ENCODE results near the gene OTOG.

The OTOG gene

DNA sequence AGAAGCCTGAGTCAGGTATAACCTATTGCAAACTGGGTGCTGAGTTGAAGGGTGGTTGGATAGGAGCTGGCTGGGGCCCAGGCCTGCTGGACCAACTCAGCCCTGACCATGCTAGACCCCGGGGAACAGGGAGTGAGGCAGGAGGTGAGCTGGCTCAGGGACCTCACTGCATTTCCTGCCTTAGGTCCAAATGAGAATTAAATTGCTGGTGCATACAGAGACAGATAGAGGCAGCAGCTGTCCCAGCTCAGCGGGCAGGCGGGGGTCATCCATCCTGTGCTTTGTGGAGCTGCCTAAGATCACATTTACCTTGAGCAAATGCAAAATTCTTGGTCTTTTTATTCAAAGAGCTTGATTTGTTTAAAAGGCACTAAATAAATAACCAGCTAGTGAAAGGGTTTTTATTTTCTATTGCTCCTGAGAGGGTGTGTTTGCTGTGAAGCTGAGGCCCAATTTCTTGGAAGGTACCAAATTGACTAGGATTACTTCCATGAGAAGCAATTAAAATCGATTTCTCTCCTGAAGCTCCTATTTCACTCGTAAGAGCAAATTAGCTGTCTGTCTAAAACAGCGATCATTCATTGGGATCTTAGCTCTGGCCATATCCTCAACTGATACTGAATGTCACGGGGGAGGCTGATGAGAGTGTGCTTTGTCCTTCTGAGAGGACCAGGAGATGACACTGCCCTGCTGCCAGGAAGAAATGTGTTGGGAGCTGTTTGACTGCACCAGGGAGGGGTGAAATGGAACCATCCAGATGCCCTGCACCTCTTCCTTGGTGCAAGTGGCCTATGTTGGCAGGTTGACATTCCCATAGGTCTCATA is 27.8 kb upstream of the OTOG start:
- no peak for DNase-seq (ENCODE audit: low read depth)
- TF ChIP-seq, protein P1, sequence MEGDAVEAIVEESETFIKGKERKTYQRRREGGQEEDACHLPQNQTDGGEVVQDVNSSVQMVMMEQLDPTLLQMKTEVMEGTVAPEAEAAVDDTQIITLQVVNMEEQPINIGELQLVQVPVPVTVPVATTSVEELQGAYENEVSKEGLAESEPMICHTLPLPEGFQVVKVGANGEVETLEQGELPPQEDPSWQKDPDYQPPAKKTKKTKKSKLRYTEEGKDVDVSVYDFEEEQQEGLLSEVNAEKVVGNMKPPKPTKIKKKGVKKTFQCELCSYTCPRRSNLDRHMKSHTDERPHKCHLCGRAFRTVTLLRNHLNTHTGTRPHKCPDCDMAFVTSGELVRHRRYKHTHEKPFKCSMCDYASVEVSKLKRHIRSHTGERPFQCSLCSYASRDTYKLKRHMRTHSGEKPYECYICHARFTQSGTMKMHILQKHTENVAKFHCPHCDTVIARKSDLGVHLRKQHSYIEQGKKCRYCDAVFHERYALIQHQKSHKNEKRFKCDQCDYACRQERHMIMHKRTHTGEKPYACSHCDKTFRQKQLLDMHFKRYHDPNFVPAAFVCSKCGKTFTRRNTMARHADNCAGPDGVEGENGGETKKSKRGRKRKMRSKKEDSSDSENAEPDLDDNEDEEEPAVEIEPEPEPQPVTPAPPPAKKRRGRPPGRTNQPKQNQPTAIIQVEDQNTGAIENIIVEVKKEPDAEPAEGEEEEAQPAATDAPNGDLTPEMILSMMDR (conservative IDR thresholded peaks at IDR 0.05; ENCODE audit: low read length) = no peak

DNA sequence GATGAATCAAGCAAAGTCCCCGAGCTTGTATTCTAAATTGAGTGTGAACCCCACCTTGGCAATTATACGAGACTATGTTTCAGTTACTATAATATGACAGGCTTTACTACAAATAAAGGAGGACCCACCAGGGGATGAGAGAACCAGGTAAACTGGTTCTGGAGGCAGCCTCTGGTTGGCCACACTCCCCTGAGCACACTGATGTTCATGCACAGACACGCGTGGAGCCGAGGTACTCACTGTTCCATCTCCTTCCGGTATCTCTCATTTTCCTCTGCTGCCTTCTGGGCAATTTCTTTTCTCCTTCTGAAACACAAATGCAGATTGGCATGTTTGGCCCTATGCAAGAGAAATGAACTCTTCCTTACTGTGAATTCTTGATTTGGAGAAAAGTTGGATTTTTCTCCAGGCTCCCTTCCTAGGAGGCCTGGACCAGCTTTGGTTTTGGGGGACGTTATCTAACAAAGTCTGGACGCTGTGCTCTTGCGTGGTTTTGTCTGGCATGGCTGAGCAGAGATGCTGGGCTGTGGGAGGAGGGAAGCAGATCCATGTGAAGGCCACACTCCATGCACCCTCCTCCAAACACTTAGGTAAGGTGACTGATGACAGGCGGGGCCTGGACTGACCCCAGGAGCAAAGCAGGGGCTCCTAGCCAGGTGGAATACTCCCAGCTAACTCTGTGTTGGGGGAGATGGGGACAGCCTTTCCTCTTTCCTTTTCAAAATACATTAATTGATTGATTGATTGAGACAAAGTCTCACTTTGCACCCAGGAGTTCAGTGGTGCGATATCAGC is 25.8 kb upstream of the OTOG start:
- TF ChIP-seq, protein P1 (conservative IDR thresholded peaks at IDR 0.05; ENCODE audit: low read length) = no peak
- no peak for DNase-seq (ENCODE audit: low read depth)

More for the DNA sequence above, 27.8 kb upstream of the OTOG start:
- H3K4me3 ChIP-seq (ENCODE audit: low read length) = no peak overlapping the region

DNA sequence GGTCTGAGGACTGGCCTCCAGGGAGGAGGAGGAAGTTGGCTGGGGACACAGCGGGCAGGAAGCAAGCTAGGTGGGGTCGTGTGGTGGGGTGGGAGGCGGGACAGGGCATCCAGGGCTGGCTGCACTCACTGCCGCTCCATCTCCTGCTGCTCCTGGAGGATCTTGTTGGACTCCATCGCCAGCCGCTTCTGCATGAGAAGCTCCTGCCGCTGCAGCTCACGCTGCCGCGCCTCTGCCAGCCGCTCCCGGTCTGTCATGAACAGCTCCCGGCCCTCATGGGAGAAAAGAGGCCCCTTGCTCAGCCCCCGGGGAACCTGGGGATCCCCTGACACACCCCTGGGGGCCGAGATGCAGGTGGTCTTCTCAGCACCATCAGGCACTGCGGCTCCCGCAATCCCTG is 24.4 kb upstream of the OTOG start:
- H3K4me3 ChIP-seq (ENCODE audit: low read length) = no peak overlapping the region
- TF ChIP-seq, protein P1 (conservative IDR thresholded peaks at IDR 0.05; ENCODE audit: low read length) = no peak
- DNase-seq (ENCODE audit: low read depth) = no peak

More for the DNA sequence above, 25.8 kb upstream of the OTOG start:
- H3K4me3 ChIP-seq (ENCODE audit: low read length) = no peak overlapping the region

DNA sequence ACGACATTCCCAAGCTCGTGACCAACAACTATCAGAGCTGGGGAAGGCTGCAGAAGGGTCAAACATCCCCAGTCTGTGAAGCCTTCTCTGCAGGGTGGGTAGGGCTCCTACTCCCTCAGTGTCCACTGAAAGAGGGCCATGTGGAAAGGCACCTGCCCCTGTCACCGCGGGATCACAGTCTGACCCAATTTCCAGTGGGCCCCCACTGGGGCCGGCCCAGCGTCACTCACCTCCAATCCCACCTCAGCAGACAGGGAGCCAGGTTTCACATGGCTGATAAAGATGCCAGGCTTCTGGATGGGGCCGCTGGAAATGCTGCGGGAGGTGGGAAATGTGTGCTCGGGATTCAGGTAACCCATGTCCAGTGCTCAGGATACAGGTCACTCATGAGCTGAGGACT is 22.8 kb upstream of the OTOG start:
- H3K4me3 ChIP-seq (ENCODE audit: low read length) = no peak overlapping the region
- TF ChIP-seq, protein P1 (conservative IDR thresholded peaks at IDR 0.05; ENCODE audit: low read length) = no peak
- DNase-seq (ENCODE audit: low read depth) = no peak

DNA sequence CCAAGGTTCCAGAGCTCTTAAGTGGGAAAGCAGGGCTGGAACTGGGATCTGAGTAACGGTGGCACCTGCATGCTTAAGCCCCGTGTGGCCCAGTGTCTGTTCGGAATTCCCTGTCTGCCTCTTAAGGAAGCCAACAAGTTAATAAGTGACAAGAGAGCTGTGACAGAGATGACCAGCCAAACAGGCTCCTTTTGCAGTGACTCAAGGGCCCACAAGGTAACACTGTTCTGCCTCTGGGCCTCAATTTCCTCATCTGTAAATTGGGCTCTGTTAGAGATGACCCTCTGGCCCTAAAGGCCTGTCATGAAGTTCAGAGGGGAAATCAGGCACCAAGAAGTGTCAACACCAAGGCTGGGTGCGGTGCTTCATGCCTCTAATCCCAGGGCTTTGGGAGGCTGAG is 21.5 kb upstream of the OTOG start:
- DNase-seq (ENCODE audit: low read depth) = no peak
- no peak overlapping the region for H3K4me3 ChIP-seq (ENCODE audit: low read length)
- TF ChIP-seq, protein P1 (conservative IDR thresholded peaks at IDR 0.05; ENCODE audit: low read length) = no peak

DNA sequence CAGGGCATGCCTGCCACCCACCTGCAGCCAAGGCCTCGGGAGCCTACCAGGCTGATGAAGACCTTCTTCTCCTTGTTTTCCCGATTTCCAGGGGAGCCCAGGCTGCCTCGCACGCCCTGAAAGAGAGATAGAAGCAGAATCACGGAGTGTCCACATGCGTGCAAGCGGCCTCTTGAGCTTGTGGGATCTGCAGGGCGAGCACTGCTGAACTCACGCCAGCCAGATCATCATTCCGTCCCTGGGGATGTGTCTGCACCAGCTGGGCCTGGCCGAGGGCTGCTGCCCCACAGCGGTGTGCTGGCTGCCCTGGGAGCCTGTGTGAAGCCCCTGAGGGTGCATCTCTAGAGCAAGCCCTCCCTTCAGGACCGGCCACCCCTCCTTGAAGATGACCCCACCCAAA is 20.7 kb upstream of the OTOG start:
- no peak for DNase-seq (ENCODE audit: low read depth)
- H3K4me3 ChIP-seq (ENCODE audit: low read length) = no peak overlapping the region
- TF ChIP-seq, protein P1 (conservative IDR thresholded peaks at IDR 0.05; ENCODE audit: low read length) = no peak
